Measurements from ENCODE around the gene GALNT16.
"Not testable (repeated sequence)": the region's sequence is repeated elsewhere in the genome, so short reads cannot be mapped to it uniquely, and the experiment has no call there.

Gene GALNT16

GRCh38 chr14:69288011-69288771, 28.2 kb downstream of the GALNT16 start:
- DNase-seq, result no peak

- no peak for DNase-seq
These were observed 29.2 kb downstream of the GALNT16 start for GRCh38 chr14:69288956-69289705.

- DNase-seq, result no peak
These were observed 30.0 kb downstream of the GALNT16 start for GRCh38 chr14:69289811-69290520.

- not testable (repeated sequence) for DNase-seq
These were observed 30.9 kb downstream of the GALNT16 start for GRCh38 chr14:69290881-69291280.

GRCh38 chr14:69291396-69291795, 31.4 kb downstream of the GALNT16 start:
- DNase-seq, result no peak

GRCh38 chr14:69291891-69292561, 32.1 kb downstream of the GALNT16 start:
- DNase-seq, result no peak

- DNase-seq, result no peak
These were observed 38.4 kb downstream of the GALNT16 start for GRCh38 chr14:69298131-69299071.

GRCh38 chr14:69299286-69300035, 39.5 kb downstream of the GALNT16 start:
- DNase-seq, result no peak

- no peak for DNase-seq
These were observed 40.8 kb downstream of the GALNT16 start for GRCh38 chr14:69300601-69301221.

- no peak for DNase-seq
These were observed 43.1 kb downstream of the GALNT16 start for GRCh38 chr14:69303086-69303485.

- no peak for DNase-seq
These were observed 52.6 kb downstream of the GALNT16 start for GRCh38 chr14:69312608-69313007.

GRCh38 chr14:69313176-69313575, 53.2 kb downstream of the GALNT16 start:
- no peak for DNase-seq

- no peak for DNase-seq
These were observed 54.4 kb downstream of the GALNT16 start for GRCh38 chr14:69314327-69314726.

GRCh38 chr14:69315301-69315700, 55.3 kb downstream of the GALNT16 start:
- no peak for DNase-seq

GRCh38 chr14:69316449-69317101, 56.6 kb downstream of the GALNT16 start:
- no peak for DNase-seq

- no peak for DNase-seq
These were observed 57.3 kb downstream of the GALNT16 start for GRCh38 chr14:69317102-69317755.

GRCh38 chr14:69317780-69318179, 57.8 kb downstream of the GALNT16 start:
- no peak for DNase-seq

GRCh38 chr14:69318241-69318640, 58.3 kb downstream of the GALNT16 start:
- no peak for DNase-seq

- DNase-seq, result no peak
These were observed 59.0 kb downstream of the GALNT16 start for GRCh38 chr14:69318901-69319475.

Measured in NCI-H2081 treated with DMSO at 0.1 percent for 48 hours (cell line).